ENCODE results near the gene CMTM4.

CMTM4 gene

GRCh38 chr16:66590322-66590721, 106.2 kb downstream of the CMTM4 start:
- in situ Hi-C loops (cut with HindIII; ENCODE audit: low sequenced_read_pairs), result no loop called here
- H3K4me3 ChIP-seq (ENCODE audit: low read depth, low read length), result no peak overlapping the region
- no peak for DNase-seq (ENCODE audit: low read depth, low spot score)

GRCh38 chr16:66588981-66589713, 107.4 kb downstream of the CMTM4 start:
- no peak overlapping the region for H3K4me3 ChIP-seq (ENCODE audit: low read depth, low read length)
- in situ Hi-C loops (cut with HindIII; ENCODE audit: low sequenced_read_pairs), result no loop called here
- peak; percentile 74 for TF ChIP-seq CTCF (IDR thresholded peaks at IDR 0.05; ENCODE audit: low read depth, low read length)
- no peak for DNase-seq (ENCODE audit: low read depth, low spot score)

More at GRCh38 chr16:66590322-66590721, 106.2 kb downstream of the CMTM4 start:
- no peak for TF ChIP-seq CTCF (IDR thresholded peaks at IDR 0.05; ENCODE audit: low read depth, low read length)

- no peak for TF ChIP-seq CTCF (IDR thresholded peaks at IDR 0.05; ENCODE audit: low read depth, low read length)
- no peak for DNase-seq (ENCODE audit: low read depth, low spot score)
- no peak overlapping the region for H3K4me3 ChIP-seq (ENCODE audit: low read depth, low read length)
- in situ Hi-C loops (cut with HindIII; ENCODE audit: low sequenced_read_pairs), result no loop called here
Observed at GRCh38 chr16:66587881-66588600, 108.5 kb downstream of the CMTM4 start.

GRCh38 chr16:66585481-66586239, 110.9 kb downstream of the CMTM4 start:
- DNase-seq (ENCODE audit: low read depth, low spot score), result no peak
- no peak for TF ChIP-seq CTCF (IDR thresholded peaks at IDR 0.05; ENCODE audit: low read depth, low read length)
- H3K4me3 ChIP-seq (ENCODE audit: low read depth, low read length), result no peak overlapping the region
- in situ Hi-C loops (cut with HindIII; ENCODE audit: low sequenced_read_pairs), result no loop called here

- H3K4me3 ChIP-seq (ENCODE audit: low read depth, low read length), result no peak overlapping the region
- in situ Hi-C loops (cut with HindIII; ENCODE audit: low sequenced_read_pairs), result no loop called here
- TF ChIP-seq CTCF (IDR thresholded peaks at IDR 0.05; ENCODE audit: low read depth, low read length), result no peak
- peak; percentile 30 for DNase-seq (ENCODE audit: low read depth, low spot score)
Observed at GRCh38 chr16:66581246-66581952, 115.1 kb downstream of the CMTM4 start.
